Heart left ventricle (tissue), 13 donors: Measurements from ENCODE around the gene CYP11A1.

Experiments
- POLR2A ChIP-seq, 2 donors: fragments of 450-650 bp; IDR thresholded peaks; one replicate each; pipeline ENCODE4 v1.6.1; 2017; ENCODE audit warnings: antibody characterized with exemption in 2 of 2, mild to moderate bottlenecking in 2 of 2, moderate library complexity in 2 of 2
- TF ChIP-seq, protein P1 (sequence below), 12 donors: fragments of 200-600 bp; sonication (generic) in 4 of 12; IDR thresholded peaks; one replicate each; pipeline versions ENCODE4 v1.5.0 to v1.8.0; 2018 to 2022; ENCODE audit warnings: antibody characterized with exemption in 12 of 12, mild to moderate bottlenecking in 5 of 12
- donor health status: ischemic (EF 13 %, LVEDD 7.1; RV severe dilation, severe dysfunction).
- donor health status: DM: no; HTN: yes; CAD: no.
- donor health status: DM: no; HTN: no; CAD: no.
- donor health status: ischemic (EF 25% LVEDD 6.9; RV normal size, moderate dysfunction).
- donor health status: ischemic (EF 25% LVEDD 5.7; RV mildly dilated, moderate dysfunction).
- donor health status: ischemic (EF 35%, LVEDD 5.7; RV mildly dilated, moderate dysfunction).
- donor health status: nonischemic (EF 11% LVEDD 7.7; RV severe dilation, severe dysfunction).
- donor health status: DM: yes; HTN: yes; CAD: no.
- donor health status: PGD.
- donor health status: ischemic (EF 29% LVEDD 5.4; RV normal size, mild dysfunction).
- donor health status: nonischemic (EF 23%, LVEDD 6.1; RV moderate dilation, normal function).

DNA sequence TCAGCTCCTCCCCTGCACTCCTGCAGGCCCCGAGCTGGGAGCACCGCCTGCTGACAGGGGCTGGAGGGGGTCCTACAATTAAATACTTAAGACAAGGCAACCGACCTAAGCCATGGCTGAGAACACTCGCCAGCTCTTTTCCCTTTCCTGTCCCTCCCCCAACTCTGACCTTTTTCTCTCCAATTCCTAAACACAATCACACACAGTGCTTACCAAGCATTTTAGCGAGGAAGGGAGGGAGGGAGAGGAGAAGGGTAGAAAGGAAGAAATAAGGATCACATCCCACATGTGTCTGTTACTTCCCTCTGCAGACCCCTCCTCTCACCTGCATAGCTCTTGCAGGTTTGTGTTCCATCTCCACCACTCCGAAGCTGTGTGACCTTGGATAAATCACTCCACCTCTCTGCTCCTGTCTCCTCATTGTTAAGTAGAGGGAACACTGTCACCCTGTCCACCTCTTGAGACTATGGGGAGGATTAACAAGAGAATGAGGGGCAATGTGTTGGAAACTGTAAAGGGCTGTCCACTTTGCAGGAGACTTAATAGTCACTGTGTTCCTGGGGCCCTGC is 63.6 kb downstream of the CYP11A1 start:
- TF ChIP-seq, protein P1, sequence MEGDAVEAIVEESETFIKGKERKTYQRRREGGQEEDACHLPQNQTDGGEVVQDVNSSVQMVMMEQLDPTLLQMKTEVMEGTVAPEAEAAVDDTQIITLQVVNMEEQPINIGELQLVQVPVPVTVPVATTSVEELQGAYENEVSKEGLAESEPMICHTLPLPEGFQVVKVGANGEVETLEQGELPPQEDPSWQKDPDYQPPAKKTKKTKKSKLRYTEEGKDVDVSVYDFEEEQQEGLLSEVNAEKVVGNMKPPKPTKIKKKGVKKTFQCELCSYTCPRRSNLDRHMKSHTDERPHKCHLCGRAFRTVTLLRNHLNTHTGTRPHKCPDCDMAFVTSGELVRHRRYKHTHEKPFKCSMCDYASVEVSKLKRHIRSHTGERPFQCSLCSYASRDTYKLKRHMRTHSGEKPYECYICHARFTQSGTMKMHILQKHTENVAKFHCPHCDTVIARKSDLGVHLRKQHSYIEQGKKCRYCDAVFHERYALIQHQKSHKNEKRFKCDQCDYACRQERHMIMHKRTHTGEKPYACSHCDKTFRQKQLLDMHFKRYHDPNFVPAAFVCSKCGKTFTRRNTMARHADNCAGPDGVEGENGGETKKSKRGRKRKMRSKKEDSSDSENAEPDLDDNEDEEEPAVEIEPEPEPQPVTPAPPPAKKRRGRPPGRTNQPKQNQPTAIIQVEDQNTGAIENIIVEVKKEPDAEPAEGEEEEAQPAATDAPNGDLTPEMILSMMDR (IDR thresholded peaks at IDR 0.05) = no peak
- no peak for TF ChIP-seq POLR2A (IDR thresholded peaks at IDR 0.05)
